ENCODE results near the gene GNAI3. TPM values are rescaled to one million over a fixed set of nuclear protein-coding genes. Genes with fewer than 3 reads are reported as not detected.

The GNAI3 gene
- total RNA-seq, 4 donors from 2014 or later = 8.2 to 15.1 (median 11.6) TPM

DNA sequence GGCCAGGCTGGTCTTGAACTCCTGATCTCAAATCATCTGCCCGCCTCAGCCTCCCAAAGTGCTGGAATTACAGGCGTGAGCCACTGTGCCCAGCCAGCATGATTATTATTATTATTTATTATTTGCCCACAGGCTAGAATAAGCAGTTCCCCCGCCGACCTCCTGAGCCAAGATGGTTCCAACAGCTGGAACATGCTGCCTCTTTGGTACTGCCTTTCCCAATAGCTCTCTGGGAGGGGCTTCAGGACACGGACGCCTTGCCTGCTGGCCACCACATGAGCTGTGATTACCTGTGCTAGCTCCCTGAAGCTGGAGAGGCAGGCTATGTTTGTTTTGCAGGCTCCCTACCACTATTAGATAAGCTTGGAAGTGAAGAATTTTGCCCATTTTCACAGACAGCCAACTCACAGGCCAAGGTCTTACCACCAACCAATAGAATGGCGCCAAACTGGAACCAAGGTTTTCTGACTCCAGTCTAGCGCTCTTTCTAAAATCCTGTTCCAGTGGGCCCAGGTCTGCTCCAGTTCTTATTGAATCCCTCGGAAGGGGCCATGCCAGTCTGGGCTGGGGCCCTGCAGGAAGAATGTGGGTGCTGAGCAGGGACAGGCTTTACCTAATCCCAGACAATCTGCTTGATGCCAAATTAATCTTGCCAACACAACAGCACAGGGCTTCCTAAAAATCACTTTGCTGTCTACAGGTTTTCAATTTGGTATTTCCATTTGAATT, 10.8 kb upstream of the GNAI3 start:
- Histone ChIP-seq H3K36me3 (no peaks in the 10 kb centered on the region), H3K27me3 (no peaks in the 10 kb centered on the region), H3K9me3 (no peaks in the 10 kb centered on the region), H3K4me3 (no peak overlapping the region), H3K4me1 (peaks cover 0 to 13% (median 3%) of the 10 kb centered on the region in 3 donors), H3K27ac (no peak overlapping the region)
- no peak for DNase-seq
- intact Hi-C loops (cut with DNase I) = no loop called here
- 74 to 85% methylated on average over 7 to 8 of the region's 9 CpGs for WGBS, 2 donors
- TF ChIP-seq, protein P1, sequence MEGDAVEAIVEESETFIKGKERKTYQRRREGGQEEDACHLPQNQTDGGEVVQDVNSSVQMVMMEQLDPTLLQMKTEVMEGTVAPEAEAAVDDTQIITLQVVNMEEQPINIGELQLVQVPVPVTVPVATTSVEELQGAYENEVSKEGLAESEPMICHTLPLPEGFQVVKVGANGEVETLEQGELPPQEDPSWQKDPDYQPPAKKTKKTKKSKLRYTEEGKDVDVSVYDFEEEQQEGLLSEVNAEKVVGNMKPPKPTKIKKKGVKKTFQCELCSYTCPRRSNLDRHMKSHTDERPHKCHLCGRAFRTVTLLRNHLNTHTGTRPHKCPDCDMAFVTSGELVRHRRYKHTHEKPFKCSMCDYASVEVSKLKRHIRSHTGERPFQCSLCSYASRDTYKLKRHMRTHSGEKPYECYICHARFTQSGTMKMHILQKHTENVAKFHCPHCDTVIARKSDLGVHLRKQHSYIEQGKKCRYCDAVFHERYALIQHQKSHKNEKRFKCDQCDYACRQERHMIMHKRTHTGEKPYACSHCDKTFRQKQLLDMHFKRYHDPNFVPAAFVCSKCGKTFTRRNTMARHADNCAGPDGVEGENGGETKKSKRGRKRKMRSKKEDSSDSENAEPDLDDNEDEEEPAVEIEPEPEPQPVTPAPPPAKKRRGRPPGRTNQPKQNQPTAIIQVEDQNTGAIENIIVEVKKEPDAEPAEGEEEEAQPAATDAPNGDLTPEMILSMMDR (IDR thresholded peaks at IDR 0.05) = no peak
- TF ChIP-seq POLR2A (IDR thresholded peaks at IDR 0.05) = no peak

DNA sequence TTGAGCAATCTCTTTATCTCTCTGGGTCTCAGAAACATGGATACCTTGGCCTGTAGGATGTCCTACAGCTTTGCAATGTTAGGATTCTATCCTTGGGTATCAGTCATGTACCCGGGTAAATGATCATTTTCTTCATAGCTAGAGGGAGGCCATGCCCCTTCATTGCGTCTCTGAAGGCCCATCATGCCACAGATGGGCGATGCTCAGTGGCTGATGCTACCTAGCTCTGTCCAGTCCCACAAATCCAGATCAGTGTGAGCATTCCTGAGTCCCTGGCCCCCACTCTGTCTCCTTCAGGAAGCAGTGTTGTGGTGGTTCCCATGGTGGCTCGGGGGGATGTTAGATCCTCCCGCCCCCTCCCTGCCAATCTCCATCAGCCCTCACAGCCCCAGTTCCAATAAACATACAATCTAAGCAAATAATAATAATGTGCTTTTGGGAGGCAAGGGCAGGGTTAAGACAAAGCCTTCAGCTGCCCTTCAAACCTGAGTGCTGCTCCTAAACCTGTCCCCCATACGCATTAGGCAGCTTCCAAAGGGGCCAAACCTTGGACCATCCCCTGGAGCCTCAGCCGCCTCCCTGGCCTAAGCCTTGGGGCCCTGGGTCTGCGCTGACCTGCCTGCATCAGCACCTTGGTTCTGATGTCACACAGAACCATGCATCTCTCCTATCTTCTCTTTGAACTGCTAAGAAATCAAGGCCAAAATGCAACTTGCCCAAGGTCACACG, 9.4 kb upstream of the GNAI3 start:
- Histone ChIP-seq H3K27me3 (no peaks in the 10 kb centered on the region), H3K27ac (no peak overlapping the region), H3K4me3 (no peak overlapping the region), H3K36me3 (no peaks in the 10 kb centered on the region), H3K9me3 (no peaks in the 10 kb centered on the region), H3K4me1 (peaks cover 0 to 8% (median 0%) of the 10 kb centered on the region in 3 donors)
- no peak for TF ChIP-seq POLR2A (IDR thresholded peaks at IDR 0.05)
- TF ChIP-seq, protein P1 (IDR thresholded peaks at IDR 0.05) = no peak
- intact Hi-C loops (cut with DNase I) = no loop called here
- WGBS, 2 donors = 83 to 88% methylated on average over 7 to 9 of the region's 9 CpGs
- DNase-seq = no peak

DNA sequence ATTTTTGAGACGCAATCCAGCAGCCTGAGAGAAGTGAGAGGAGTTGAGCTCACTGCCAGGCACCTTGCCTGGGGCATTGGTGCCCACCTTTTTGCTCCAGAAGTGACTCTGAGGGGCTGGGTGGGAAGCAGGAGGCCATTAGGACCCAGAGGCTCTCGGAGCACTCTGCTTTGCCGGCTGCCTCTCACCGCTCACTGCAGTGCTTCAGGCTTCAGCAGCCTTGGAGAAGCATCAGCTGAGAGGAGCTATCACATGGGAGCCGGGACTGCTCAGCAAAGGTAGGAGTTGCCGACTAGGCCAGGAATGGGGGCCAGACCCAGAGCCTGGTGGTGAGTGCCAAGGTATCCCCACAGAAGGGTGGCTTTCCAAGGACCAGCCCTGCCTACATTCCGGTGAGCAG, 8.7 kb upstream of the GNAI3 start, which contains the start of gene GPR61:
GPR61 (plus strand) TSS at position 197 of the 400 bp plus-strand sequence. CDS start 3,151 bp downstream, outside the sequence.
- no peak for DNase-seq
- H3K36me3 ChIP-seq = no peaks in the 10 kb centered on the region
- no peaks in the 10 kb centered on the region for H3K9me3 ChIP-seq
- intact Hi-C loops (cut with DNase I) = loop anchor here (5.0 to 10.0 kb wide), 2 partner anchors 98 to 445 kb away; partner anchors contain the start of gene AHCYL1
- H3K27ac ChIP-seq = no peak within 1 kb of the TSS
- 89% methylated on average over 1 of the region's 7 CpGs; no CpG with 5 or more reads in 1 of the 2 donors for WGBS, 2 donors
- no peaks in the 10 kb centered on the region for H3K27me3 ChIP-seq
- no peak within 1 kb of the TSS for H3K4me3 ChIP-seq
- no peak for TF ChIP-seq POLR2A (IDR thresholded peaks at IDR 0.05)
- TF ChIP-seq, protein P1 (IDR thresholded peaks at IDR 0.05) = no peak
- peaks cover 0 to 8% (median 0%) of the 10 kb centered on the region in 3 donors for H3K4me1 ChIP-seq

DNA sequence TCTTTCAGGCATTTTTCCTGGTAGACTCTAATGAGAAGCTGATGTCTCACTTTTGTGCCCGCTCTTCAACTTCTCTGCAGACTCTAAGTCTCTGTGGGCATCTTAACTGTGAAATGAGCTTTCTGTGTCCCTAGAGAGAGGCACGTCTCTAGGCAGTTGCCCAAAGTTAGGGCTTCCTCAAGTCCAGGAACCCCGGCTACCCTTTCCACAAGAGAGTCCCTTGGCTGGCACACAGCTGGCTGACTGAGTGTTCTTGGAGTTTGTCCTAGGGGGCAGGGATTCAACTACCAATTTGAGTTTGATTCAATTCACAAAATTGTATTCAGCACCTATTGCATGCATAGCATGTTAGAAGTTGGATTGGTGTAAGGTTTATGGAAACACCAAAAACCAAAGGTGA, 7.3 kb upstream of the GNAI3 start:
- intact Hi-C loops (cut with DNase I) = loop anchor here (5.0 to 10.0 kb wide), 2 partner anchors 96 to 444 kb away; partner anchors contain the start of gene AHCYL1
- TF ChIP-seq, protein P1 (IDR thresholded peaks at IDR 0.05) = no peak
- TF ChIP-seq POLR2A (IDR thresholded peaks at IDR 0.05) = no peak
- 89 to 100% methylated on average over 1 to 3 of the region's 3 CpGs for WGBS, 2 donors

DNA sequence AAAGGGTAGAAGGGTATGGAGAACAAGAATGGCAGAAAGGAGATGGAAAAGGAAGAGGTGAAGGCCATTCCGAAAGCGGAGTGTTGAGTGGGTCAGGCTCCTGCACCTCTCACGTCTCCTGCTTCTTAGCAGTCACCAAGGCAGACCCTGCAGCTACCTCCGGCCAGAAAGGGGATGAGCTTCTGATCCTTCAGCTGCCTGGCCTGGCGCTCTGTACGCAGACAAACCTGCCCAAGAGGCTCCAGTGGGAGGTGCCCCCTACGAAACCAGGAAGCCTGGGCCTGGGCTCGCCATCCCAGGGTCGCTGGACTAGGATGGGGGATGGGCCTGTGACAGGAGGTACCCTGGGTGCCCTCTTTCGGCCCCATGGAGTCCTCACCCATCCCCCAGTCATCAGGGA, 5.8 kb upstream of the GNAI3 start:
- Histone ChIP-seq H3K4me3 (no peak overlapping the region), H3K4me1 (peaks cover 7 to 17% (median 13%) of the 10 kb centered on the region in 3 donors), H3K36me3 (no peaks in the 10 kb centered on the region), H3K27me3 (no peaks in the 10 kb centered on the region), H3K27ac (no peak overlapping the region), H3K9me3 (no peaks in the 10 kb centered on the region)
- TF ChIP-seq, protein P1 (IDR thresholded peaks at IDR 0.05) = no peak
- TF ChIP-seq POLR2A (IDR thresholded peaks at IDR 0.05) = no peak
- WGBS, 2 donors = 76 to 92% methylated on average over 7 to 9 of the region's 10 CpGs
- no peak for DNase-seq
- intact Hi-C loops (cut with DNase I) = loop anchor here (5.0 to 10.0 kb wide), 2 partner anchors 95 to 442 kb away; partner anchors contain the start of gene AHCYL1

More for the DNA sequence above, 7.3 kb upstream of the GNAI3 start:
- Histone ChIP-seq H3K4me3 (no peak overlapping the region), H3K27ac (no peak overlapping the region), H3K36me3 (no peaks in the 10 kb centered on the region), H3K4me1 (peaks cover 0 to 6% (median 0%) of the 10 kb centered on the region in 3 donors), H3K9me3 (no peaks in the 10 kb centered on the region), H3K27me3 (no peaks in the 10 kb centered on the region)
- no peak for DNase-seq
